GM19238 (cell line): Measurements from ENCODE around the gene LRTM1.

Experiments
- DNase-seq: peaks from one replicate; pipeline ENCODE4 v3.0.0; 2011; ENCODE audit warnings: low spot score; ENCODE audit not compliant: insufficient read length

Gene LRTM1

DNA sequence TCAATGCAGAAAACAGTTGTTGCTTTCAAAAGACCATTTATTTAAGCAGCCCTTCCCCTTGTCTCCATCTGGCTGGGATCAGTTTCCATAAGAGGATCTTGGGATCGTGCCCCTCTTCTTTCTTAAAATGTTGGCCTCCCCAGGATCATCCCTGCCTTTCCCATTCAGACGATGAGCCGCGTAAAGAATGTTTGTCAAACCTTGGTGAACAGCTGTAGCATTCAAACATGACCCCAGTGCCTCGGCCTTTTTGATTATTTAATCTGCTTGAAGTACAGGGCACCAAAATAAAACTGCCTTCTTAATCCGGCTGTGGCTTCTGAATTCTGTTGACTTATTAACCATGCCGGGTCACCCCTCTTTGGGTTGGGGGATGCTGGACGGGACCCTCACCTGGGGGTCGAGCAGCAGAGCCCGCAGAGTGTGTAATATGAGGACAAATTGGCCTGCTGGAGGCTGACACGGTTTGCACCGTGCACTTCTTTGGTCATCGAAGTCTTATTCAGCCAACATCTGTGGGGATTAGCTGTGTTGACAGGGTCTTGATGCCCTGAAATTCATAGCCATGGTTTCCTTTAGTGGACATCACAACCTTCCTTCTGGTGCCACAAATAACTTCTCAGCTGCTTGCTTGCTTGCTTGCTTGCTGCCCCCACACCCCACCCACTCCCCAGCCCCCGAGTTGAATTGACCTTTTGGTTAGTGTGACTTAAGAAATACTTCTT is at the start of gene LRTM1:
LRTM1 (minus strand) TSS at position 14 of the 725 bp plus-strand sequence. CDS start 148 bp downstream, outside the sequence.
- no peak for DNase-seq

DNA sequence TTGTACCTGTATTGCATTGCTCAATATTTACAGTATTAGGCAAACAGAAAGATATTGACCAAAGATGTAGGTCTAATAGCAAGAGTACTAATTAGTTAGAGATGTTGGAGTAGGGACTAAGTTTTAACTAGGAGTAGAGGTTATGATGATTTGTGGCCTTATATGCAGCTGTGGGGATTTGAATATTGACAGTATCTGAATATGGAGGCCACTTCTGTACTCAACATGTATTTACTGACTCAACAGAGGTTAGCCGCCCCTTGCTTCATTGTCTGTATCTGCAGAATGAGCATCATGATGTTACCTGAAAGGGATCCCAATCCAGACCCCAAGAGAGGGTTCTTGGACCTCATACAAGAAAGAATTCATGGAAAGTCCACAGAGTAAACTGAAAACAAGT is 49.6 kb upstream of the LRTM1 start:
- no peak for DNase-seq

DNA sequence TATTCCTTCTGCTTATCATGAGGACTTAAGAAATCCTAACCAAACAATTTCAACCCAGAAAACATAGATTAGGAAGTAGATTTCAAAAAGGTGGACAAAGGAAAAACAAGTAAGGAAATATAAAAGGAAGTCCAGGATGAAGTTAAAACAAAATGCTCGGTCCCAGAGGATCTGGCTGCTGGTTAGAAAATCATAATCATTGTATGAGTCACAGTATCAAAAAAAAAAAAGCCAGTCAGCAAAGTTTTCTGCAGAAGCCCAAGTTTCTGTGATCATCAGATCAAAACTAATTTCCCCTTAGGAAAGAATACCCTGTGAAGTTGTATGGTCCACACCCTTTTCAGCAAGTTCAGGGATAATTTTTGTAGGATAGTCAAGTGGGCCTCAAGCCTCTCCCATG is 43.0 kb upstream of the LRTM1 start:
- no peak for DNase-seq

DNA sequence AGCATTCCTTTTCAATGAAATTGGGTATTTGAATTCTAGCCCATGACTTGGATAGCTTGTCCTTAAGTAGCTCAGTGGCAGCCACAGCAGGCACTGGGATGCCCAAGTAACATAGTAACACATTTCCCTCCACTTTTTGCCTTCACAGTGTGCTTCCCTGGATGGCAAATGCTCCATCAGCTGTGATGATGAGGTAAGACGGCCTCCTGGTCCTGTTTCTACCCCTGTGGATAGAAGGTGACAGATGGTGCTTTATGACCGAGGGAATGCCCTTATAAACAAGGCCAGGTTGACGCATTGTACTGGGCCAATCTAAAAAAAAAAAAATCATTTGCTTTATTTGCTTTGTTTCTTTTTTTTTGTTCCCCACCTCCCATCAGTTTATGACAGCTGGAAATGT is 41.8 kb upstream of the LRTM1 start:
- no peak for DNase-seq

DNA sequence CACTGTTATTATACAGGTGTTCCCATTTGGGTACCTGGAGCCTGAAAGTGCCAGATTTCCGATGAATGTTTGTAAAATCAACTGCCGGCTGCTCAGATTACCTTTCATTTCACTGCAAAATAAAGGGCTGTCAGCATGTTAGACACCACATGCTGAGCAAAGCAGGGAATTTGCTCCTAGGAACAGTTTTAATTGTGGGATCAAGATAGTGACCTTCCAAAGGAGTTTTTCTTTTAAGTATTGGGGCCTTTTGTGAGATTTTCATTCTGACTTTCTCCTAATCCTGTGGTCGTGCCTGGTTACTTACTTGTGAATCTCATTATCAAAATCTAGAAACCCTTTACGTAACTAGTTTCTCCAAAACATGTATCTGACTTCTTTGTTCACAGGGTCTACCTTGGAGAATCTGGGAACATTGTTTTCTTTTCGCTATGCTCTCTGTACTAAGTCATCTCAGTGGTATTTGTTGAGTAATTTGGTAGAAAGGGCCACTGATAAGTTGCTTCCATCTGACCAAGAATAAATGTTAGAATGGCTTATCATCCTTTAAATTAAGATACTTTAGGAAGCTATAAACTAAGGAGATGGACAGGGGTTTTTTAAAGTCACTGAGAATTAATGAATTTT is 40.8 kb upstream of the LRTM1 start:
- DNase-seq, result no peak

DNA sequence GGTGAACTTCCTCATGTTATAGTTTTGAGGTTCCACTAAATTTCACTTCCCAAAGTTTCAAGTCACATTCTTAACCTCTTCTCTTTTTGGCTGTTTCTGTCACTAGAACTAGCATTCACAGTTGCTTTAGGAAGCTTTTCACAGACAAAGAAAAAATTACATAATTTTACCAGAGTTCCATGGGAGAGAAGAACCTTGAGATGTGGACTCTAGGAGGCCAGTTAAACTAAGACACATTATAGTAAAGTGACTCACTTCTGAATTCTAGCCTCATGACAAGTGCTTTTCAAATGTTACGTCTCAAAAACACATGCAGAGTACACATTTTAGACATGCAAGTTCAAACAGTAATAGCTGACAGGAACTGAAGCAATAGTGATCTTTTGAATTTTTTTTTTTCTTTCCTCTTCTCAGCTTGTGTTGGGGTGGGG is 39.9 kb upstream of the LRTM1 start:
- no peak for DNase-seq

DNA sequence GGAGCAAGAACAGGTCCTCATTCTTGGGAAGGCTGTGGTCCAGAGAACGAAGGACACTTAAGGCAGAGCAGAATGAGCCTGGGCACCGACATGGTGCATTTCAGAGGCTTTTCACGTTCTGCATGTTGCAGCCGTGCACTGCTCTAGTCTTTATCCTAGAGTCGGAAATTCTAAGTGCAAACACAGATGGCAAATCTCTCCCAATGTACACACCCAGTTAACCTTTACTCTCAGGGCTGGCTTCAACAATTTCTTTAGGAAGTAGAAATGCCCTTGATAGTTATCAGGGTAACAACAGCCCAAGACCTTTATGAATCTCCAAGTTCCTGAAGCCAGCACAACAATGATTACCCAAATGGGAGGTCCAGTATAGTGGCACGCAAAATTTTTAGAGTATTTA is 39.1 kb upstream of the LRTM1 start:
- DNase-seq, result no peak

DNA sequence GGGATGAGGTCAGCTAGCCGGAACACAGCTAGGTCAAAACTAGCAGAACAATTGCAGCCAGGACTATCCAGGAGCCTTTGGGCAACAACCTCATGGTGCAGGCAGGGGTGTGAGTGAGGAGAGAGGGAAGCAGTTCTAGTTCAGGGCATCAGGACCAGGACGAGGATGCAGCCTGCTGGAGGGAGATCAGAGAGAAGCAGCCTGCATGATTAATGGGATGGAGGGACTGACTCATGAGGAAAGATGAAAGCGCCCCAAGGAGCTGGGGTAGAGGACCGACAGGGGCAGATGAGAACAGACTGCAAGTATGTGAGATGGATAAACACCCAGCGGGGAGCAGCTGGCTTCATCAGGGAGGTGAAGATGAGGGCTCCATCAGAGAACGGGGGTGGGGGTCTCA is 37.9 kb upstream of the LRTM1 start:
- DNase-seq, result no peak

DNA sequence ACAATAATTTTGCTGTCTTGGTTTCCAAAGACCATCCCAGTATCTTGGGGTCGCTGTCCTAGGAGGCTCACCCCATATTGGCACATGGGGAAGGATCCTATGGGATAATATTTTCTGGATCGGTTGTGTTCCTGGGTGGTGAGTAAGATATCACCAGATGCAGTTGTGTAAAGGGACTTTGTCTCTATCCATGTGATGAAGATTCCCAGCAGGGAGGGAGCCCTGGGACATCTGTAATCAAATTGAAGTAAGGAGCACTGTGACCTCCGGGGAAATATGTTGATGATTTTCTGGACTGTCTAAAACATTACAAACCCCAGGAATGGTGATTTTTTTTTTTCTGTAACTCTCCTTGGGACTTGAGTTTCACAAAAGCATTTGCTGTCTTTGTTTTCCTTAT is 36.2 kb upstream of the LRTM1 start:
- no peak for DNase-seq

DNA sequence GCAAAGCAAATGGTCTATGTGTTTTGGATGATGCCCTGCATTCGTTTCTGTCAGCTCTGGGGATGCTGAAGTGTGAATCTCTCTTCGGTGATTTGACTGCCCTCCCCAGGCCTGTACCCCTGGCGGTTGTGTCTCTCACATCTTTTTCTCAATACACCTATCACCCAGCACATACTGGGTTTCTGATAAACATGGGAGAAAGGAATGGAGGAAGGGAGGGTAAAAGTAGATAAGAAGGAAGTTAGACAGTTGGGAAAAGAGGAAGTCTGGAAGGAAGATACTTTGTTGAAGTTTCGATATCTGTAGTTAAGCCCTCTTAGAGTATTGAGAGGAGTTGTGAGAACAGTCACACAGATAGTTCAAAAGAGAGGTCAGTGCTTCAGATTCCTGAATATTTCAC is 35.8 kb upstream of the LRTM1 start:
- DNase-seq, result no peak

DNA sequence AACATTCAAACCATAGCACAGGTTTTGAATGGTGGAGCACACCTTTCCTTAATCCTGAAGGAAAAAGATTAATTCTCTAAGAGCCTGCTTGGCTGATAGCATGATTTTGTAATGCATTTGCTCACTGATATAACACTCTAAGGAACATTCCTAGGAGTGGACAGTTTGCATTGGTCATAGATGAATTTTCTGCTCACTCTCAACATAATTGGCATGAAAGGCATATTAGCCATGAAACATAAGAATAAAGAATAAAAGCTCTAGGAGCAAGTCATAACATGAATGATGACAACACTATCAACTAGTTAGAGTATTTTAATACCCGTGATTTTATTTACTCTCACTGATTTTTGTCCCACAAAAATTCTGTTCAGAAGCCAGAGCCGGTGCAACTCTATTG is 34.3 kb upstream of the LRTM1 start:
- DNase-seq, result no peak

DNA sequence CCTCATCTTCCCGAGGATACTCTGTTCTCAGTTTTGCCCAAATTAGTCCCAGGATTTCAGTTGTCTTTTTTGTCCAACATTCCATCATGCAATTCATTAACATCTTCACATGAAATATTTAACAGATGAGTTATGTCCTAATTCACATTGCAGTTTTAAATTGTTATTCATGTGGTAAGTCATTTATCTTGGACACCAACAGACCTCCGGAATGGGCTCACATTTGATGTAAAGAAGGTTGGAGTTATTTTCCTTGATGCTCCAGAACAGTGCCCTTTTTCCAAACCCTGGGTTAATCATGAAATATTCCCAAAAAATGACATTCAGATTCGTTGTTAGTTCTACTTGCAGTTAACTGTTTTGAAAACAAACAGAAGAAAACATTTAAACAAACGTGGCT is 32.8 kb upstream of the LRTM1 start:
- DNase-seq, result no peak

DNA sequence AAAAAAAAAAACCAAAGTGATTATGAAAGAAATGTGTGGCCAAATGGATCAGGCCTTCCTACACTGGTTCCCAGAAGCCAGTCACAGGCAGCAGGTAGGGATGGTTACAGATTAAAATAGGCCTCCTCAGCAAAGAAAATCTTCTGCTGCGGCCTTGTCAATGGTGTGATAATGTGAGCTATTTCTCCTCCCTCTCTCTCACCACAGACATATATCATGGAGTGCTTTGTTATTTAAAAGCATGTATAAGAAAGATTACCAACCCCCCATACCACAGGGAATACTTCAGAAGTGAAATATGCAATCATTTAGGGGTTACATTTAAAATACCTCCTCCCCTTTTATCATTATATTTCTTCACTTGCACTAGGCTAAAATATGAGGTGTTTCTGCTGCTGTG is 32.2 kb upstream of the LRTM1 start:
- no peak for DNase-seq

DNA sequence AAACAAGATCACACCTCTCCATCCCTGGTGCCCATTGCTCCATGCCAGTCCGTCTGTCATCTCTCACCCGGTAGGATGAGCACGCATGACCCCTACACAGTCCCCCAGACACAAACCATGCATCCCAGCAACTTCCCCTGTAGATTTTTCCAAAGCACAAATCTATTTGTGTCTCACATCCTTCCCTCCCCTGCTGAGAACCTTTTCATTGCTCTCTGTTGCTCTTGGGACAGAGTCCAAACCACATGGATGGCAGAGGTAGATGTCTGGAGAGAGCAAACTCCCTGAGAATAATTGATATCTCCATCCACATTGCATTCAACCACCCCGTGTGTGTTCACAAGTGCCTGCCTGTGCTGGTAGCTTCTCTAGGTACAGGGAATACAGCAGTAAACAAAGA is 29.9 kb upstream of the LRTM1 start:
- DNase-seq, result no peak

DNA sequence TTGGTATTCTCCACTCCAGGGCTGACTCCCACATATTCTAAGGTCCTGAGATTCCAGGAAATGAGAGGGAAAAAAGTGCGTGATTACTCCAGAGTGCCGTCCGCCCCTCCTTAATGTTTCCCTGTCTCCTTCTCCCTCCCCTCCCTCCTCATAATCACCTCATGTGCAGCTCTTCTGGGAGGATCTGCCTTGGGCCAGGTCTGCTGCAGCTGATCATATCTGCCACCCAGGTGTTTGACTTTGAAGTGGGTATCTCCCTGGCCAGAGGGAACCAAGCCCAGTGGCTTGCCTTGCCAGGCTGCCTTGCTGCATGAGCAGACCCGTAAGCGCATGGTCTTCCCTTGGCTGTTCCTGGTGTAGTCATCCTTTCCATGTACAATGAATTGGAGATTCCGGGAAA is 28.1 kb upstream of the LRTM1 start:
- DNase-seq, result no peak

DNA sequence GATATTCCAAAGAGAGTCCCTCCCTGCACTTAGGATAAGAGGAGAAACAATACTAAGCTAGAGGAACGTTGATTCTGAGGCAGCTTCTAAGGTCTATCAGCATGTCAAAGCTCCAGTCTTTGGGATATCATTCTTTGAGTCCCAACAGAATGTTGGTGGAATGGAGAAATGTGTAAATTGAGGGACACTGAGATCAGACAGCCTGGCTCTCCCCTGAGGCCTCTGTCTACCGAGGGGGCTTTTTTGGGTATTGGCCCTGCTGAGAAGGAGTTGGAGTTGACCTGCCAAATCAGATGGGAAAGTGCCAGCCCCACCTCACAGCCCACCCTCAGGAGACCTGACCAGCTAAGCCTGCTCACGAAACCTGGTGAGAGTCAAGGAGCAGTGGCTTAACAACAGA is 27.6 kb upstream of the LRTM1 start:
- no peak for DNase-seq

DNA sequence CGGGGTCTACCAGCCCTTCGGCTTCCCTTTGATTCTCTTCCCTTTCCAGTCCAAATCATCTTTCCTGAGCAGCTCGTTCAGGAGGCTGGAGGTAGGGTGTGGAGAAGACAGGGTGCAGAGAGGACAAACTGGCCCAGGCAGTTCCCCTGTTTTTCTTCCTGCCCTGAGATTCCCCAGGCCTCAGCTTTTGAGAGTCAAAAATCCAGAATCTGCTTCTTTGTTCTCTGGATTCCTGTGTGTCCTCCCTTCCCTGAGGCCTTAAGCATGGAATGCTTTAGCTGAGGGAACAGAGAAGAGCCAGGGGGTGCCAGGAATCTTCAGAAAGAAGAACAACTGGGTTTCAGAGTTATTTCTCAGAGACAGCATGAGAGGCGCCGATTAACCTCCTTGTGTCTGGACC is 26.7 kb upstream of the LRTM1 start:
- DNase-seq, result no peak

DNA sequence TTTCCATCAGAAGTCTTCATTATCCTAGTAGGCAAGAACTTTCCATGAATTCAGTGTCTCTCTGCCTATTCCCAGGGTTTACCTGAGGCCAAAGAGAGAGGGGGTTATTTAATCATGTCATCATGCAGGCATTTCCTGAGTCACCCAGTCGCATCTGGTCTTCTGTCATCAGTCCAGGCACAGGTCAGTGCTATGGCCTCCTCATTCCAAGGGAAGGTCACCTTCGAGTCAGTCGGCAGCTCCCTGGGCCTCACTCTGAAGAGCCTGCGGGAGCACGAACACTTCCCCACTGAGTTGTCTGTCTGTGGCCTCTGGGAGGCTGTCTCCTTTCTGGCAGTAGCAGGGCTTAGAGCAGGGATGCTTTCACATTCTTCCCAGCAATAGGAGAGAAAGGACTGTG is 26.2 kb upstream of the LRTM1 start:
- DNase-seq, result no peak

DNA sequence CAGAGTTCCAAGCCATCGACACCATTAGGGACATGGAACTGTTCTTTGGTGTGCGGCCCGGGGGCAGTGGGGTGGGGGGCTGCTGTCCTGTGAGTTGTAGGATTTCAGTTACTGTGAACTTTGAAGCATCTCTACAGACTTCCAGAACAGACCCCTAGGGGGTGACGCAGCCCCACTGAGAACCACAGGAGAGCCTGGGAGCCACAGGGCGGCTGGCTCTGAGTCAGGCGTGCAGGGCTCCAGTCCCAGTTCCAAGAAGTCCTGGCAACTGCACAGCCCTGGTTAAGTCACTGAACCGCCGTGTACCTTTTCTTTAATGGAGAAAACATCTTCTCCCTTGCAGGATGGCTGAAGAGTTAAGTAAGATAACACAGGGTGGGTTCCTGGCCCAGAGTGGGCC is 23.5 kb upstream of the LRTM1 start:
- no peak for DNase-seq

DNA sequence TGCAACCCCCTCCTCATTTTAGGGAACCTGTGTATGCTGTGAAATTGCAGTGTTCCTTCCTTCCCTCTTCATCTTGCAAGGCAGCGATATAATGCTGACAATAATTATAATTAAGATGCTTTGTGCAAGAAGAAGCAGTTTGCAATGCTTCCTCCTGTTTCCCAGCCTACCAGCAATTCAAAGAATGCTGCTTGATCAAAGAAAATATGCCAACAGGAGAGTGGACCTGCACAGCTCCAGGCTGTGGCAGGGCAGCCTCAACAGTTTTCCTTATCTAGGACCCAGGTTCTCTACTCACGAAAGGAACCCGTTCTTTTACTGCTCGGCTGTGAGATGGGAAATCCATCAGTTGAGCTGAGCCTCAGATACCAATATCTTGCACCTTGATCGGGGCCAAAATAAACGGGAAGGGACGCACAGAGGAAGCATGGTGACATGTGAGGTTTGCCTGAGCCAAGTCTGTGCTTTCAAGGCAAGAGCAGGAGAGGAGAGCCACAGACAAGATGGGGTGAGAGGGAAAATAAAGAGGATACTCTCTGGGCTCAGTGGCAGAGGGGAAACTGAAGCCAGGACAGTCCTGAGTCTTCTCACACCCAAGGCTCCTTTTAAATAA is 22.6 kb upstream of the LRTM1 start:
- no peak for DNase-seq

DNA sequence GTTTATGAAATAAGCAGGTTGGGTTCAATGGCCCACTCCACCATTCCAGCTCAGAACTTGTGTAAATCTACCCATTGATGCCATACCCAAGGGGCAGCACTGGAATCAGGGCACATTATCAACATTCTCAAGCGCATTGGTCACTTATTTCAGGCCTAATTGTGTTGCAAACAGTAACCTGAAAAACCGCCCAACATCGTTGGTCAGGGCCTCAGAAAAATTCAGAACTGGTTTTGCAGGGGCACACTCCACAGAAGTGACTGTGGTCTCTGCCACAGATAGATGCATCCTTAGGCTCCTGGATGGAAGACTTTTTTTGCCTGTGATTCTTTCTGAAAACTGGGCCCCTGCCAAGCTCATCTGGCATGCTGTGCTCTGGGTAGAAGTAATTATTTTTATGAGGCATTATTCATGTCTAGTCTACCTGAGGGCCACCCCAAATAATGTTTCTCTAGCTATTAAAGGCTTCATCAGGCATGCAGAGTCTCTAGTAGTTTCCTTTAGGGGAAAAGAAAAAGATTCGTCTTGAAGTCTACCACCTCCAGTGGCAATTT is 21.7 kb upstream of the LRTM1 start:
- no peak for DNase-seq

DNA sequence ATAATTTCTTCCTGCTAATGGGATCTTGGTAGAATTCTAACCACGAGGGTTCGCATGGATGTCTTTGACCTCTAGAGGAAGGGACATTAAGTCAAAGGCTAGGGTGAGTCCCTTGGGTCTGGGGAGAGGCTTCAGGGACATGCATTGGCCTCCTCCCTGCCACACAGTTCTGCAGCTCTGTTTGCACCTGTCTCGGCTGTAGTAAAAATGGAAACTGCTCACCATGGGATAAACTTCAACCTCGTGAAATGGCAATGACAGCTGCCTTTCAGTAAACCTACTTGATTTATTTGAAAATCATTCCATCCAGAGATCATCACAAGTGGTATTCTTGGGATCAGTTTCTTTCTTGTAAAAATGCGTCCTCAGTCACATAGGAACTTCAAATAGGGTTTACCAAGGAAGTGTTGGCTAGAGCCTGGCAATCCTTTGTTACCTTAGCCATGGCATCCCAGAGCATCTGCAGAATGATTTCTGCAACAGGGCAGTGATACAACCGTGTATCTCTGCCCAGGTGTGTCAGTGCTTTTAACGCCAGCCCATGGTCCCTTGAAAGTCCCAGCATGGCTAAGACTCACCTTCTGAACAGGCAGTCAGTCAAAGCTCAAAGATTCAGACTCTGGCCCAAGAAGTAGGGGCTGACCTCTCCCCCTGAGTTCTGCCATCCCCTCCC is 14.0 kb upstream of the LRTM1 start:
- DNase-seq, result no peak
